Common myeloid progenitor, CD34-positive (primary cell): ENCODE measurements around the gene ENPP1.

Experiments
- CTCF ChIA-PET: fragments of 350-600 bp; sonication (Branson Sonifier 250); formaldehyde crosslinking; loops from one replicate; lab custom pipeline; 2021; ENCODE audit warnings: antibody characterized with exemption; lab: Charles Lee
- POLR2A ChIA-PET: fragments of 350-600 bp; sonication (Branson Sonifier 250); formaldehyde crosslinking; loops from one replicate; lab custom pipeline; 2021; ENCODE audit warnings: antibody characterized with exemption; lab: Charles Lee
- DNase-seq, 3 donors: peaks; one replicate each; pipeline versions ENCODE4 v3.0.0 to v3.0.0-alpha.2; 2013
- H3K27ac ChIP-seq, 2 experiments: 1 replicate in 1 of 2; 2 replicates in 1 of 2; pipeline ENCODE4 v1.7.0; 2013; ENCODE audit warnings: inconsistent platforms in 2 of 2, low read length in 2 of 2, mild to moderate bottlenecking in 2 of 2, low read depth in 1 of 2, moderate library complexity in 1 of 2; ENCODE audit not compliant: severe bottlenecking in 2 of 2, insufficient read depth in 1 of 2, poor library complexity in 1 of 2
- H3K27me3 ChIP-seq, 5 experiments: replicated peaks in 2 of 5; 1 replicate in 3 of 5; 2 replicates in 2 of 5; pipeline versions ENCODE4 v1.6.1 to v1.7.0; 2013; ENCODE audit warnings: low read length in 4 of 5, mild to moderate bottlenecking in 2 of 5, moderate library complexity in 2 of 5, inconsistent platforms in 1 of 5; ENCODE audit not compliant: insufficient read depth in 5 of 5, control insufficient read depth in 4 of 5
- H3K36me3 ChIP-seq, 4 experiments: 1 replicate in 2 of 4; 2 replicates in 2 of 4; pipeline versions ENCODE4 v1.6.1 to v1.7.0; 2013; ENCODE audit warnings: low read length in 3 of 4, control low read depth in 1 of 4, mild to moderate bottlenecking in 1 of 4; ENCODE audit not compliant: control insufficient read depth in 4 of 4, insufficient read depth in 4 of 4
- H3K4me1 ChIP-seq, 4 experiments: 1 replicate in 3 of 4; 2 replicates in 1 of 4; pipeline versions ENCODE4 v1.6.1 to v1.7.1; 2013; ENCODE audit warnings: low read length in 3 of 4, mild to moderate bottlenecking in 3 of 4, control low read depth in 1 of 4, inconsistent platforms in 1 of 4, moderate library complexity in 1 of 4; ENCODE audit not compliant: control insufficient read depth in 4 of 4, insufficient read depth in 4 of 4; ENCODE audit errors: control extremely low read depth in 1 of 4
- H3K4me3 ChIP-seq, 7 experiments: 1 replicate in 4 of 7; 2 replicates in 3 of 7; pipeline versions ENCODE4 v1.5.1 to v1.7.0; 2013; ENCODE audit warnings: mild to moderate bottlenecking in 7 of 7, low read length in 6 of 7, moderate library complexity in 6 of 7, inconsistent platforms in 2 of 7, low read depth in 2 of 7, control low read depth in 1 of 7; ENCODE audit not compliant: insufficient read depth in 4 of 7, control insufficient read depth in 1 of 7; ENCODE audit errors: extremely low read depth in 1 of 7
- H3K9me3 ChIP-seq, 5 experiments: 1 replicate in 4 of 5; 2 replicates in 1 of 5; pipeline versions ENCODE4 v1.6.1 to v1.7.1; 2013; ENCODE audit warnings: low read length in 4 of 5, mild to moderate bottlenecking in 2 of 5, inconsistent platforms in 1 of 5, low read depth in 1 of 5, moderate library complexity in 1 of 5; ENCODE audit not compliant: control insufficient read depth in 4 of 5, insufficient read depth in 2 of 5; ENCODE audit errors: control extremely low read depth in 1 of 5
- WGBS: methylation state at CpG from one replicate; pipeline ENCODE4 v1.1.5; 2013; ENCODE audit not compliant: insufficient coverage; 5-methylcytosine and 5-hydroxymethylcytosine counted together

ENPP1 gene

DNA sequence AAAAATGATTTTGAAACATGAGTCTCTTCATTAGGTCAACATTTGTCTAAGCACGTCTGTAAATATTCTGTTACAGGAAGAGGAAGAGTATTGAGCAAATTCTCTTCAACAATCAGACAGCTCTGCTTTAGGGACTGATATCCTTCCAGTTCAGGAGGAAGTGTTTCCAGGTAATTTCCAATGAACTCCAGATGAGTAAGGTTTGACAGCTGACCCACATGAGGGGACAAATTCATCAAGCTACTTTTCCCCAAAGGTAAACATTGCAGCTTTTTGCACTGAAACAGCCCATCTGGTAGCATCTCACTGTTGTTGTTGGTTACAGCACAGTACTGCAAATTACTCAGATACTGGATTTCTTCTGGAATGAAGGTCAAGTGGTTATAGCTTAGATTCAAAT lies 18.1 kb downstream of the ENPP1 start:
- Histone ChIP-seq H3K9me3 (no peaks in the 10 kb centered on the region), H3K4me1 (no peaks in the 10 kb centered on the region), H3K27ac (no peak overlapping the region), H3K4me3 (no peak overlapping the region), H3K27me3 (peaks cover 2 to 23% (median 11%) of the 10 kb centered on the region in 5 experiments), H3K36me3 (no peaks in the 10 kb centered on the region)
- no CpG with 5 or more reads among the region's 1 CpG for WGBS
- DNase-seq, result no peak
- CTCF ChIA-PET, result no interaction called here
- POLR2A ChIA-PET, result no interaction called here

DNA sequence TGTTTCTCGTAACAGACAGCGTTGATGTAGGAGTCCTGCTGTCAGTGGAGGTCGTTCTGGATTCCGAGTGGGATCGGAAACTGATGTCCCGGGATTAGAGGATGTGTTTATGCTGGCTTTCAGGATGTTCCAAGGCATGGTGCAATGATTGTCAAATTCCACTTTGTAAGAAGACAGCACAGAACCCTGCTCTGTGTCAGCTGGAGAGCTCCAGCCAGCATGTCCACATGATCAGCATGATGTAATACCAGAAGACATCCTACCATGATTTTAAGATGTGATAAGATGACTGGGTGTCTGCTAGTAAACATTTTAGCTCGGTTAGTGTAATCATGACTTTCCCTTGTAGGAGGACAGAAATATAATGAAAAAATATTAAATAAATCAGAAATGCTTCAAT lies 20.3 kb downstream of the ENPP1 start:
- H3K9me3 ChIP-seq, result no peaks in the 10 kb centered on the region
- no peaks in the 10 kb centered on the region for H3K4me1 ChIP-seq
- H3K4me3 ChIP-seq, result no peak overlapping the region
- ChIA-PET POLR2A (no interaction called here), CTCF (no interaction called here)
- no peak for DNase-seq
- no peak overlapping the region for H3K27ac ChIP-seq
- H3K27me3 ChIP-seq, result peaks cover 2 to 19% (median 9%) of the 10 kb centered on the region in 5 experiments
- 95% methylated on average over 5 of the region's 7 CpGs for WGBS
- H3K36me3 ChIP-seq, result no peaks in the 10 kb centered on the region

DNA sequence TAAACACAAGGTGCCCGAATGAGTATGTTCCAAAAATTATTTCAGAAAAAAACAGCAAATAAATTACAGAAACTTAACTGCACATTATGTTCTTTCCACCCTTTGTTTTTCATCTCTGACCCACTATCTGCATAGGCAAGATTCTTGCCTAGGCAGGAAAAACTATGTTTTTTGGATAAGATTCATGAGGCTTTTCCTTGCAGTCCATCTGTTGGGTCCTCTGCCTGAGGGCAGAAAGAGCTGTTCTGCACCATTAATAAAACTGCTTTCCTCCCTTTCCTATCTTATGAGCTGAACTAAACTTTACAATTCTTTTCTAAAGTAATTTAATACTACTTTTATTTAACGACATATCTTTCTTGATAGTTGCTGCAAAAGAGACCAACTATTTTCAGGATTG lies 21.1 kb downstream of the ENPP1 start:
- Histone ChIP-seq H3K36me3 (no peaks in the 10 kb centered on the region), H3K4me3 (no peak overlapping the region), H3K4me1 (no peaks in the 10 kb centered on the region), H3K9me3 (no peaks in the 10 kb centered on the region), H3K27ac (no peak overlapping the region), H3K27me3 (peaks cover 2 to 19% (median 8%) of the 10 kb centered on the region in 5 experiments)
- CTCF ChIA-PET, result no interaction called here
- no peak for DNase-seq
- POLR2A ChIA-PET, result no interaction called here
- WGBS, result no CpG with 5 or more reads among the region's 2 CpGs

DNA sequence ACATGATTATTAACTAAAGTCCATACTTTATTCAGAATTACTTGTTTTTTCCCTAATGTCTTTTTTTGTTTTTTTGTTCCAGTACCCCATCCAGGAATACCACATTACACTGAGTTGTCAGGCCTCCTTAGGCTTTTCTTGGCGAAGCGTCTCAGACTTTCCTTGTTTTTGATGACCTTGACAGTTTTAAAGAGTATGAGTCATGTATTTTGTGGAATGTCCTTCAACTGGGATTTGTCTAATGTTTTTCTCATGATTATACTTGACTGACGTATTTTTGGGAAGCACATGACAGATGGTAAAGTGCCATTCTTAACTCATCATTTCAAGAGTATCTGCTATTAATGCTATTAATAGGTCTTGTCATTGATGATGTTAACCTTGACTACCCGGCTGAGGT lies 23.6 kb downstream of the ENPP1 start:
- H3K4me3 ChIP-seq, result no peak overlapping the region
- DNase-seq, result no peak
- H3K4me1 ChIP-seq, result no peaks in the 10 kb centered on the region
- POLR2A ChIA-PET, result no interaction called here
- H3K36me3 ChIP-seq, result no peaks in the 10 kb centered on the region
- WGBS, result no CpG with 5 or more reads among the region's 4 CpGs
- CTCF ChIA-PET, result no interaction called here
- peaks cover 0 to 16% (median 8%) of the 10 kb centered on the region in 5 experiments for H3K27me3 ChIP-seq
- H3K27ac ChIP-seq, result no peak overlapping the region
- no peaks in the 10 kb centered on the region for H3K9me3 ChIP-seq

DNA sequence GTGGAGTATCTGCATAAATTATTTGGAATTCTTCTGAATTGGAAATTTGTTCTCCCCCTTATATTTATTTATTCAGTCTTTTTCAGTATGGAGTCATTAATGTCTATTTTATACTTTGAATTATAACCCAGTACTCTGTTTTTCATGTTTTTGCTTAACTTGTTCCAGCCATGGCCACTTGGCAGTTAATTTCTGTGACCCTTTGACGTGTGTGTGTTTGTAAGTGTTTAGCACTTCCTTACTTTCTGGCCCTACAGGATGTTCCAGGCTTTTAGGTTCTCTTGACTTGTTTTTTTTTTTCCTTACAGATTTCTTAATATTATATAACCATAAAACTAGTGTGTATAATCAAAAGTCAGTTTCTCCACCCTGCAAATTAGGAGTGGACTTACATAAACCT lies 24.1 kb downstream of the ENPP1 start:
- ChIA-PET CTCF (no interaction called here), POLR2A (no interaction called here)
- no CpG with 5 or more reads among the region's 1 CpG for WGBS
- Histone ChIP-seq H3K27me3 (peaks cover 0 to 14% (median 5%) of the 10 kb centered on the region in 5 experiments), H3K36me3 (no peaks in the 10 kb centered on the region), H3K4me1 (no peaks in the 10 kb centered on the region), H3K9me3 (no peaks in the 10 kb centered on the region), H3K4me3 (no peak overlapping the region), H3K27ac (no peak overlapping the region)
- no peak for DNase-seq

DNA sequence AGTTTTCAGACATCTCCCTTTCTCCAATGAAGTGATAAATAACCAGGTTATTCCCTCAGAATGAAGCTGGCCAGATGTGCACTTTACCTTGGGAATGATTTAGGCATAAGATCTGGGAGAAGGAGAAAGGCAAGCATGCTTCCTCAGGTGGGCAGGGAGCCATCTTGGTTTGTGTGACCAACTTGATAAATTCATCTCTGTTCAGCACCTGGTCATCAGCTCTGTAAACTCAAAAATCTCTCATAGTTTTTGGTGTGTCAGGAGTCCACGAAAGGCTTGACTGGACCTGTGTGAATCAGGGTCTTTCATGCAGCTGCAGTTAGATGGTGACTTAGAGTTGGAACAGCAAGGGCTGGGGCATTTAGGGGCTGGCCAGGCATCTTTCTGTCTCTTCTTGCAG lies 24.5 kb downstream of the ENPP1 start:
- H3K9me3 ChIP-seq, result no peaks in the 10 kb centered on the region
- H3K4me1 ChIP-seq, result no peaks in the 10 kb centered on the region
- H3K27me3 ChIP-seq, result peaks cover 0 to 11% (median 5%) of the 10 kb centered on the region in 5 experiments
- H3K27ac ChIP-seq, result no peak overlapping the region
- DNase-seq, result no peak
- ChIA-PET POLR2A (no interaction called here), CTCF (no interaction called here)
- 100% methylated on average over 1 of the region's 1 CpG for WGBS
- H3K36me3 ChIP-seq, result no peaks in the 10 kb centered on the region
- no peak overlapping the region for H3K4me3 ChIP-seq

DNA sequence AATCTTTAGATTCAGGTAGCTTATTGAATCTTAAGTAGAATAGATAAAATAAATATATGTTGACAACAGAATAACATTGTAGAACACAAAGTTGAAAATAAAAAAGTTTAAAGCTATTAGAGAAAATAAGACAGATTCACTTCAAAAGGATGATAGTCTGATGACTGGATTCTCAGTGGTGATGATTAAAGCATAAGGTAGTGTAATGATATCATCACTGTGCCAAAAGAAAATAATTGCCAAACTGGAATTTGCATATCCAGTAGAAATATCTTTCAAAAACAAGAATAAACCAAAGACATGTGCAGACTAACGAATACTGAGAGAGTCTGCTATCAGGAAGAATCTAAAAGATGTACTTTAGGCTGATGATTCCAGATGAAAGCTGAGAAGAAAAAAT lies 30.2 kb downstream of the ENPP1 start:
- H3K9me3 ChIP-seq, result no peaks in the 10 kb centered on the region
- no peaks in the 10 kb centered on the region for H3K36me3 ChIP-seq
- H3K27ac ChIP-seq, result no peak overlapping the region
- no peaks in the 10 kb centered on the region for H3K4me1 ChIP-seq
- no peak for DNase-seq
- CTCF ChIA-PET, result no interaction called here
- peaks cover 0 to 10% (median 0%) of the 10 kb centered on the region in 5 experiments for H3K27me3 ChIP-seq
- POLR2A ChIA-PET, result no interaction called here
- no CpG with 5 or more reads among the region's 1 CpG for WGBS
- no peak overlapping the region for H3K4me3 ChIP-seq
